GM12865 (cell line): ENCODE data around the gene KRT26.
"Not testable (repeated sequence)": the region's sequence is repeated elsewhere in the genome, so short reads cannot be mapped to it uniquely, and the experiment has no call there.

Experiments
- DNase-seq: peaks from one replicate; pipeline ENCODE4 v3.0.0; 2010; ENCODE audit warnings: low read depth
- H3K4me3 ChIP-seq: 2 replicates; pipeline ENCODE4 v1.5.1; 2011; ENCODE audit warnings: mild to moderate bottlenecking, low read depth, low read length, control low read depth
- TF ChIP-seq, protein P1 (sequence below): IDR thresholded peaks from 2 replicates; pipeline ENCODE4 v1.5.1; 2011; ENCODE audit warnings: low read length, control low read depth, low read depth, inconsistent platforms; ENCODE audit not compliant: insufficient read depth; ENCODE audit errors: missing control alignments

Gene KRT26

DNA sequence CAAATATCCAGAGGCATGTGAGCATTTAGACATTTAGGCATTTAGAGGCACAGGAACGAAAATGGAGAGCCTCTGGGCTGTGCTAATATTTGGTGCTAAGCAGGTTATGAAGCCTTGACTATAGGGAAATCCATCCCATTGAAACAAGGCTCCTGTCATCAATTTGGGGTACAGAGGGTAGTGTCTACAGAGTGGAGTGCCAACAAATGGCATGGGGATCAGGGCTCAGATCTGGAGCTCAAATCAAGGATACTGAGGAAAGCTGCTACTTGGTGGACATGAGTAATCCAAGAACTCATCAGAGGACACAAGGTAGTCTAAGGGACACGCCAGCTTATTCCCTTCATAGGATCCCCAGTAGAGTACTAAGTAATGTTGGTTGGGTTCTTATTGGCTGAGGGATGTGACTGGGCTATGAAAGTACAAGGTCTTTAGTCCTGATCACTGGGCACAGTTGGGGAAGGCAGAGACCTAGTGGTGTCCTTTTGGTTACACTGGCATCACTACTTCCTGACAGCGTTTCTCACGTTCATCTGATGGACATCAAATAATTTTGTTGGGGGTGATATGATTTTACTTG is 45.2 kb upstream of the KRT26 start:
- DNase-seq = no peak
- TF ChIP-seq, protein P1, sequence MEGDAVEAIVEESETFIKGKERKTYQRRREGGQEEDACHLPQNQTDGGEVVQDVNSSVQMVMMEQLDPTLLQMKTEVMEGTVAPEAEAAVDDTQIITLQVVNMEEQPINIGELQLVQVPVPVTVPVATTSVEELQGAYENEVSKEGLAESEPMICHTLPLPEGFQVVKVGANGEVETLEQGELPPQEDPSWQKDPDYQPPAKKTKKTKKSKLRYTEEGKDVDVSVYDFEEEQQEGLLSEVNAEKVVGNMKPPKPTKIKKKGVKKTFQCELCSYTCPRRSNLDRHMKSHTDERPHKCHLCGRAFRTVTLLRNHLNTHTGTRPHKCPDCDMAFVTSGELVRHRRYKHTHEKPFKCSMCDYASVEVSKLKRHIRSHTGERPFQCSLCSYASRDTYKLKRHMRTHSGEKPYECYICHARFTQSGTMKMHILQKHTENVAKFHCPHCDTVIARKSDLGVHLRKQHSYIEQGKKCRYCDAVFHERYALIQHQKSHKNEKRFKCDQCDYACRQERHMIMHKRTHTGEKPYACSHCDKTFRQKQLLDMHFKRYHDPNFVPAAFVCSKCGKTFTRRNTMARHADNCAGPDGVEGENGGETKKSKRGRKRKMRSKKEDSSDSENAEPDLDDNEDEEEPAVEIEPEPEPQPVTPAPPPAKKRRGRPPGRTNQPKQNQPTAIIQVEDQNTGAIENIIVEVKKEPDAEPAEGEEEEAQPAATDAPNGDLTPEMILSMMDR = no peak
- no peak overlapping the region for H3K4me3 ChIP-seq

DNA sequence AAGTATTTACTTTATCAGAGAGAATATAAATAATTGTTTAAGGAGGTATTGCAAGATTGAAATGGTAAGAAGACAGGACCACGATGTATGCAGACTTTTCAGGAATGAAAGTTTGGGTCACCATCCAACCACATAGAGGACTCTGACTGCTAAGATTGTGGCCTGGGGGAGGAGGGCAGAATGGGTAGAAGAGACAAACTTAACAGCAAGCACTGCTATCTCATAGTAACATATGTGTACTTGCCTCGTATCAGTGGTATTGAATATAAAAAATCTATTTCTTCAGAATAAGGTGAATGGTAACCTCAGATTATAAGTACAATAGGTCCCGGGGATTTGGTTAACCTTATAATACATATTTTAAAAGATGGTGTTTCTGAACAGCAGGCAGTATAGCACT is 44.6 kb upstream of the KRT26 start:
- TF ChIP-seq, protein P1 = no peak
- DNase-seq = no peak
- no peak overlapping the region for H3K4me3 ChIP-seq

DNA sequence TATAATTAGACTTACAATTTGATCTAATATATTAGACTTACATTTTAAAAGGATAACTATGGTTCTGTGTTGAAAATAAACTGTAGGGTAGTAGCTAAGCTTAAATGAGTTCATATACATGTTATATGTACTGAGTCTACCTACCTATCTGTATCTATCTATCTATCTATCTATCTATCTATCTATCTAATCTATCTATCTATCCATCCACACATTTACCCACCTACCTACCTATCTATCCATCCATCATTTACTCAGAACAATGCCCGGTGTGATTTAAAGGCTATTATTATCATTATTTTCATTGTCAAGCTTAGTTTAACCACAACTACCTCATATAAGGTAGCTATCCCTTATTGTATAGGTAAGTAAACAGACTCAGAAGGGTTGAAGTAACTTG is 43.4 kb upstream of the KRT26 start:
- H3K4me3 ChIP-seq = no peak overlapping the region
- DNase-seq = no peak
- TF ChIP-seq, protein P1 = no peak

DNA sequence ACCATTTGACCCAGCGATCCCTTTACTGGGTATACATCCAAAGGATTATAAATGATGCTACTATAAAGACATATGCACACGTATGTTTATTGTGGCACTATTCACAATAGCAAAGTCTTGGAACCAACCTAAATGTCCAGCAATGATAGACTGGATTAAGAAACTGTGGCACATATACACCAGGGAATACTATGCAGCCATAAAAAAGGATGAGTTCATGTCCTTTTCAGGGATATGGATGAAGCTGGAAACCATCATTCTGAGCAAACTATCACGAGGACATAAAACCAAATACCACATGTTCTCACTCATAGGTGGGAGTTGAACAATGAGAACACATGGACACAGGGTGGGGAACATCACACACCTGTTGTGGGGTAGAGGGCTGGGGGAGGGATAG is 42.7 kb upstream of the KRT26 start:
- H3K4me3 ChIP-seq = not testable (repeated sequence)

DNA sequence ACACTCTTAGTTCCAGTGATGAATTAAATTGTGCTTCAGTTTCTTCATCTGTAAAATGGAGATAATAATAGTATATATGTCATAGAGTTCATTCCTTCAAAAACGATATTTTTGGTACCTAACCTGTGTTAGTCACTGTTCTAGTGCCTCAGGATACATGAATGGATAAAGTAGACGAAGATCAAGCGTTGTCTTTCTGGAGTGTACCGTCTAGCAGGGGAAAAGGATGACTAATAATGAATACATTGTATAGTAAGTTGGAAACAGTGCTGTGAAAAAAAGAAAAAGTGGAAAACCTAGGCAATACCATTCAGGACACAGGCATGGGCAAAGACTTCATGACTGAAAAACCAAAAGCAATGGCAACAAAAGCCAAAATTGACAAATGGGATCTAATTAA is 41.8 kb upstream of the KRT26 start:
- DNase-seq = no peak

More for the DNA sequence above, 42.7 kb upstream of the KRT26 start:
- DNase-seq = not testable (repeated sequence)

DNA sequence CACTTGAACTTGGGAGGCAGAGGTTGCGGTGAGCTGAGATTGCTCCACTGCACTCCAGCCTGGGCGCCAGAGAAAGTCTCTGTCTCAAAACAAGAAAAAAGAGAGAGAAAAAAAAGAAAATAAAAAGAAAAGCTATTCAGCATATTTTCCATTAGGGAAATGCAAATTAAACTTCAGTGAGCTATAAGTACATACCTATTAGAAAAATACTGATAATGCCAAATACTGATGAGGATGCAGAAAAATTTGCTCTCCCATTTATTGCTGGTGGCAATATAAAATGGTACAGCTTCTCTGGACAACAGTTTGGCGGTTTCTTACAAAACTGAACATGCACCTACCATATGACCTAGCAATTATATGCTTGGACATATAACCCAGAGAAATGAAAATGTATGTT is 40.6 kb upstream of the KRT26 start:
- DNase-seq = no peak
- H3K4me3 ChIP-seq = no peak overlapping the region
- TF ChIP-seq, protein P1 = no peak

More for the DNA sequence above, 41.8 kb upstream of the KRT26 start:
- no peak overlapping the region for H3K4me3 ChIP-seq
- TF ChIP-seq, protein P1 = no peak

DNA sequence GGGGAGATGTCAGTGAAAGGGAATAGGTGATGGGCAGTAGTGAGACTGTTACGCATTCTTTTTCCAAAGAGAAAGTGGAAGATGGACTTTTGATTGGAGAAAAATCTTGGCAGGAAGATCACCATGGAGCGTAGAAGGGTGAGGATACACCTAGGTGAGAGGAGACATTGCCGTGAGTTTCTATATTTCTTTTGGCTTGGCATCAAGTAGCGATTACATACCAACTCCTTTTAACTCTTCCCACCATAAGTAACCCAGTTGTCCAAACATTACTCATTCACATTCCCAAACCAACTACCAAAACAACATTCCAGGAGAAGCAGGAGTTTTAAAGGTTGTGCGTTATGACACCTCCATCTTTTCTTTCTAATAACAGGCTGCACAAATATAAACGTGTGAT is 38.5 kb upstream of the KRT26 start:
- DNase-seq = no peak
- TF ChIP-seq, protein P1 = no peak
- no peak overlapping the region for H3K4me3 ChIP-seq
